A549 (cell line): ENCODE measurements around the gene MEF2C.

Source experiments
- CBX8 ChIP-seq: fragments of 200-600 bp; sonication (generic); IDR thresholded peaks from 2 replicates; pipeline ENCODE4 v1.6.1; 2016
- KDM1A ChIP-seq: fragments of 200-600 bp; sonication (generic); IDR thresholded peaks from 2 replicates; pipeline ENCODE4 v1.6.1; 2016; ENCODE audit warnings: low read depth, mild to moderate bottlenecking
- NR3C1 ChIP-seq: fragments of >200 bp; sonication (Bioruptor Twin); formaldehyde crosslinking; IDR thresholded peaks from 3 replicates; pipeline ENCODE4 v1.6.1; 2017
- POLR2A ChIP-seq: IDR thresholded peaks from 2 replicates; pipeline ENCODE4 v1.6.1; 2012; ENCODE audit warnings: mild to moderate bottlenecking, low read length
- TF ChIP-seq, protein P1 (sequence below): fragments of 250-450 bp; sonication (Bioruptor Pico); IDR thresholded peaks from 2 replicates; pipeline ENCODE4 v1.5.0; 2021; ENCODE audit warnings: mild to moderate bottlenecking, moderate library complexity, borderline replicate concordance
- TF ChIP-seq, protein P2 (sequence below): fragments of >200 bp; sonication (Bioruptor Twin); formaldehyde crosslinking; IDR thresholded peaks from 3 replicates; pipeline ENCODE4 v1.5.1; 2016
- TF ChIP-seq, protein P3 (sequence below): IDR thresholded peaks from 2 replicates; pipeline ENCODE4 v1.6.1; 2012

DNA sequence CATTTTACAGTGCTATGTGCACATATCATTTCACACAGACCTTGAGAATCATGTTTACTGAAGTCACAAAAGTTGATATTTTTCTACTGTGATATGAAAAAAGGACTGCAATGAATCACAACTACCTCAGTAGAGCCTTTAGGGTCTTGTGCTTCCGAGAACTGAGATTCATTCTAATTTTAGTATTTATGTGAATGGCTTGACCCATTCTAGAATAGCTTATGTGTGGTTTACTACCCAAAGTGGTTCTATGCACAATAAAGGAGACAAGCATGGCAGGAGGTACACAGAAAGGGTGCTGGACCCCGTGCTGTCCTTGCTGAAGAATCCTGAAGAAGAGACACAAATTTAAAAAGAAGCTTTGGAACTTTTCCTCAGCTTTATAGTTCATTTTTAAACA, 28.2 kb downstream of the MEF2C start:
- TF ChIP-seq, protein P1, sequence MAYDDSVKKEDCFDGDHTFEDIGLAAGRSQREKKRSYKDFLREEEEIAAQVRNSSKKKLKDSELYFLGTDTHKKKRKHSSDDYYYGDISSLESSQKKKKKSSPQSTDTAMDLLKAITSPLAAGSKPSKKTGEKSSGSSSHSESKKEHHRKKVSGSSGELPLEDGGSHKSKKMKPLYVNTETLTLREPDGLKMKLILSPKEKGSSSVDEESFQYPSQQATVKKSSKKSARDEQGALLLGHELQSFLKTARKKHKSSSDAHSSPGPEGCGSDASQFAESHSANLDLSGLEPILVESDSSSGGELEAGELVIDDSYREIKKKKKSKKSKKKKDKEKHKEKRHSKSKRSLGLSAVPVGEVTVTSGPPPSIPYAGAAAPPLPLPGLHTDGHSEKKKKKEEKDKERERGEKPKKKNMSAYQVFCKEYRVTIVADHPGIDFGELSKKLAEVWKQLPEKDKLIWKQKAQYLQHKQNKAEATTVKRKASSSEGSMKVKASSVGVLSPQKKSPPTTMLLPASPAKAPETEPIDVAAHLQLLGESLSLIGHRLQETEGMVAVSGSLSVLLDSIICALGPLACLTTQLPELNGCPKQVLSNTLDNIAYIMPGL (CRISPR knock-in tag): no peak
- TF ChIP-seq POLR2A (no peak), CBX8 (no peak), KDM1A (no peak), NR3C1 (no peak)
- TF ChIP-seq, protein P2, sequence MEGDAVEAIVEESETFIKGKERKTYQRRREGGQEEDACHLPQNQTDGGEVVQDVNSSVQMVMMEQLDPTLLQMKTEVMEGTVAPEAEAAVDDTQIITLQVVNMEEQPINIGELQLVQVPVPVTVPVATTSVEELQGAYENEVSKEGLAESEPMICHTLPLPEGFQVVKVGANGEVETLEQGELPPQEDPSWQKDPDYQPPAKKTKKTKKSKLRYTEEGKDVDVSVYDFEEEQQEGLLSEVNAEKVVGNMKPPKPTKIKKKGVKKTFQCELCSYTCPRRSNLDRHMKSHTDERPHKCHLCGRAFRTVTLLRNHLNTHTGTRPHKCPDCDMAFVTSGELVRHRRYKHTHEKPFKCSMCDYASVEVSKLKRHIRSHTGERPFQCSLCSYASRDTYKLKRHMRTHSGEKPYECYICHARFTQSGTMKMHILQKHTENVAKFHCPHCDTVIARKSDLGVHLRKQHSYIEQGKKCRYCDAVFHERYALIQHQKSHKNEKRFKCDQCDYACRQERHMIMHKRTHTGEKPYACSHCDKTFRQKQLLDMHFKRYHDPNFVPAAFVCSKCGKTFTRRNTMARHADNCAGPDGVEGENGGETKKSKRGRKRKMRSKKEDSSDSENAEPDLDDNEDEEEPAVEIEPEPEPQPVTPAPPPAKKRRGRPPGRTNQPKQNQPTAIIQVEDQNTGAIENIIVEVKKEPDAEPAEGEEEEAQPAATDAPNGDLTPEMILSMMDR: no peak
- TF ChIP-seq, protein P3, sequence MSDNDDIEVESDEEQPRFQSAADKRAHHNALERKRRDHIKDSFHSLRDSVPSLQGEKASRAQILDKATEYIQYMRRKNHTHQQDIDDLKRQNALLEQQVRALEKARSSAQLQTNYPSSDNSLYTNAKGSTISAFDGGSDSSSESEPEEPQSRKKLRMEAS: no peak
